ENCODE measurements around the gene GH2.
"Not testable (repeated sequence)": the region's sequence is repeated elsewhere in the genome, so short reads cannot be mapped to it uniquely, and the experiment has no call there.

Gene GH2

DNA sequence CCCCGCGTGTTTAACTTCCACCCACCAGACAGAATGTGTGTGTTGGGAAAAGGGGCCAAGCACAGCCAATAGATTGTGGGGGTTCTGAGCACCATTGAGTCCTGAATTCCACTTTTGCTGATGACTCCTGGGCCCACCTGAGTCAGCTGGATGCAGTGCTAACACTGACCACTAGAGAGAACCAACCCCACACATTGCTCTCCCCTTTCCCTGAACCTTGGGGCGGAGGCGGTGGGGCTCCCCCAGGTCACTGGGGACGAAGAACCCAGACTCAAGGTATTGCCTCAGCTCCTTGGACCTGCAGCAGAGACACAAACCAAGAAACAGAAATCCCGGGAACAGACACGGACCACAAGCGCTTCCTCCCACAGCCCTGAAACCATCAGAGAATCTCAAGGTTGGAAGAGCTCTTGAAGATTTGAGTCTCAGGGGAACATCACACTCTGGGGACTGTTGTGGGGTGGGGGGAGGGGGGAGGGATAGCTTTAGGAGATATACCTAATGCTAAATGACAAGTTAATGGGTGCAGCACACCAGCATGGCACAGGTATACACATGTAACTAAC is 7.6 kb downstream of the GH2 start:
- DNase-seq (ENCODE audit: low read depth in 3 of 3): not testable (repeated sequence)

DNA sequence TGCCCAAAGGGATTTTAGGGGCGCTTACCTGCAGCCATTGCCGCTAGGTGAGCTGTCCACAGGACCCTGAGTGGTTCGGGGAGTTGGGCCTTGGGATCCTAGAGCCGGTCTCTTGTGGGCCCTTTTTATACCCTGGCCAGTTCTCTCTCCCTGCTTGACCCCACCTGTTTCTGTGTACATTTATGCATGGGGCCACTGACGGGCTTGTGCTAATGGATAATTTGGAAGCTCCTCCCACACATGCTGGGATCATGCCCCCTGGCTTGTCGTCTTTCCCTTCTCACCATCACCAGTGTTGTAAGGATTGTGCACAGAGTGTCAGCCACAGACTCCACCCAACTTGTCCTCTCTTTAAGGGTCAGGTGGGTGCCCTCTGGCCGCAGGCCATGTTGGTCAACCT is 8.2 kb downstream of the GH2 start, which contains the start of gene CSH2:
Gene CSH2 (minus strand): TSS at position 101 of the 400 bp plus-strand sequence. CDS start 63 bp downstream, at position 38.
- not testable (repeated sequence) for DNase-seq (ENCODE audit: low read depth in 3 of 3)

- DNase-seq (ENCODE audit: low read depth in 3 of 3): not testable (repeated sequence)
These were observed 9.9 kb downstream of the GH2 start for GRCh38 chr17:63871646-63872365.

DNA sequence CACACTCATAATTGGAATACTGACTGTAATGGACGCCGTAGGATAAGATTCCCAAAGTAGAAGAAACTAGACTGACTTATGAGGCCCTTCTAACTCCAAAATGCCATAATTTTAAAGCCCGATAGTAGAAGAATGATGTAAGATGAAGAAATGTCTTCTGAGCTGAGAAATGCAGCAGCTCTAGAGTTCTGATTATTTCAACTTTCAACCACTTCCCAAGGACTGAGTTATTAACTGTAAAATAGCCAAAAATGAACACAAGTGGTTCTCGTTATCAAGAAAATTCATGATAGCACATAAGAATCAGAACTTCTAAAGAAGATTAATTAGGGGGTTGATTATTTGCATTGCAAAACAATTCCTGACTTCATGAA is 11.5 kb downstream of the GH2 start:
- DNase-seq (ENCODE audit: low read depth in 3 of 3): not testable (repeated sequence)

- DNase-seq (ENCODE audit: low read depth in 3 of 3): not testable (repeated sequence)
These were observed 12.1 kb downstream of the GH2 start for GRCh38 chr17:63869491-63870291.

DNA sequence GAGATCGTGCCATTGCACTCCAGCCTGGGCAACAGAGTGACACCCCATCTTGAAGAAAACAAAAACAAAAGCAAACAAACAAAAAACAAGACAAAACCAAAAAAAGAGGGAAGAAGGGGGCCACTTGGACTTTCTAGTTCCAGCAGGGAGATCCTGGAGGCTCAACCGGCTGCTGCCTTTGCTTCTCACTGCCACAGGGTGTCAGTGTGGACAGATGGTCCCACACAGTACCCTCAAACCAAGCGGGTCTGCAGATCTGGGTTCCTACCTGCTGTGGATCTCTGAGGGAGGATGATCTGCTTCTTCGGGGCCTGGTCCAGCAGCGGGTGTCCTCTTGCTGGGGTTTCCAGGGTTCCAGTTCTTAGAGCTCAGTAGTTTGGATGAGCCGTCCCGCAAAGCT is 15.1 kb downstream of the GH2 start:
- not testable (repeated sequence) for DNase-seq (ENCODE audit: low read depth in 3 of 3)

DNA sequence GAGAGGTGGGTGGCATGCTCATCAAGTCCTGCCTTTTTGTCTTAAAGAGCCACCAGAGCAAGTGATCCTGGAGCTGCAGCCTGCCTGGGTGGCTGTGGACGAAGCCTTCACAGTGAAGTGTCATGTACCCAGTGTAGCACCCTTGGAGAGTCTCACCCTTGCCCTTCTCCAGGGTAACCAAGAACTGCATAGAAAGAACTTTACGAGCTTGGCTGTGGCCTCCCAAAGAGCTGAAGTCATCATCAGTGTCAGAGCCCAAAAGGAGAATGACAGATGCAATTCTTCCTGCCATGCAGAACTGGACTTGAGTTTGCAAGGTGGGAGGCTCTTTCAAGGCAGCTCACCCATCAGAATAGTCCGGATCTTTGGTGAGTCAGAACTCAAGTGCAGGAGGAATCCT is 22.5 kb downstream of the GH2 start:
- DNase-seq (ENCODE audit: low read depth in 3 of 3): no peak

DNA sequence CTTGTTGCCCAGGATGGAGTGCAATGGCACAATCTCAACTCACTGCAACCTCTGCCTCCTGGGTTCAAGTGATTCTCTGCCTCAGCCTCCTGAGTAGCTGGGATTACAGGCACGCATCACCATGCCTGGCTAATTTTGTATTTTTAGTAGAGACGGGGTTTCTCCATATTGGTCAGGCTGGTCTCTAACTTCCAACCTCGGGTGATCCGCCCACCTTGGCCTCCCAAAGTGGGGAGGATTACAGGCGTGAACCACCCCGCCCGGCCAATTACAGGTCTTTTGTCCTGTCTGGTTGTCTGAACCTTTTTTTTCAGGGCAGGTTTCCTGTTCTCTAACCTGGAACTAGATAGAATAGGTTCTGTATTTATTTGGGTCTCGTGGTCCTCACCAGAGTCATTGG is 25.3 kb downstream of the GH2 start:
- not testable (repeated sequence) for DNase-seq (ENCODE audit: low read depth in 3 of 3)

DNA sequence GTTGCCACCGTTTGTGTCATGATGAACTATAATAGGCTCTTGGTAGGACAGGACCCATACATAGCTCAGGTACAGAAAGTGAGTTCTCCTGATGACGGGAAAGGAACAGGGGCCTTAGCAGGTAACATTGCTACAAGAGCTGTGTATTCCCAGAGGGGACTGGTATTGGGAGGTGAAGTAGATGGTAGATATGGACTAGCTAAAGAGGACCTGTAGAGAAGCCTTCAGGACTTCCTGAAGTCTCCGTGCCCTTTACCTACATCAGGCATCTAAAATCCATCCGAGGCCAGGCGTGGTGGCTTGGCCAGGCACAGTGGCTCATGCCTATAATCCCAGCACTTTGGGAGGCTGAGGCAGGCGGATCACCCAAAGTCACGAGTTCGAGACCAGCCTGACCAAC is 26.6 kb downstream of the GH2 start:
- no peak for DNase-seq (ENCODE audit: low read depth in 3 of 3)

DNA sequence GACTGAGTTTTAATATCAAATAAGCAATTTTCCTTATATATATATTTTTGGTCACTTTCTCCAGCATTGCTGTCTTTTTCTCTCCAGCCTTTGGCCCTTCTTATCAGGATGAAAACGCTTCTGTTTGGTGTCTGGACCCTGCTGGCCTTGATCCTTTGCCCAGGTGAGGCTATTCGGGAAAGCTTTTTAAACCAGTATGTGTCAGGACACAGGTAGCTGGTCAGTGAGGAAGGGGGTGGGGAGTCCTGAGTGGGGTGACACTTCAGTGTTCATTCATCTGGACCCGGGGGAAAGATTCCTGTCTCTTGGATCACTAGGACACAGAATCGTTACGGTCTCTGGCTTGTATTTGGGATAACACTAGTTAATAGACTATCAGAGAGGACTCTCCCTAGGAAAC is 27.0 kb downstream of the GH2 start:
- no peak for DNase-seq (ENCODE audit: low read depth in 3 of 3)

- no peak for DNase-seq (ENCODE audit: low read depth in 3 of 3)
These were observed 28.5 kb downstream of the GH2 start for GRCh38 chr17:63853260-63853659.

GRCh38 chr17:63850401-63850800 is 31.3 kb downstream of the GH2 start:
- DNase-seq (ENCODE audit: low read depth in 3 of 3): no peak

DNA sequence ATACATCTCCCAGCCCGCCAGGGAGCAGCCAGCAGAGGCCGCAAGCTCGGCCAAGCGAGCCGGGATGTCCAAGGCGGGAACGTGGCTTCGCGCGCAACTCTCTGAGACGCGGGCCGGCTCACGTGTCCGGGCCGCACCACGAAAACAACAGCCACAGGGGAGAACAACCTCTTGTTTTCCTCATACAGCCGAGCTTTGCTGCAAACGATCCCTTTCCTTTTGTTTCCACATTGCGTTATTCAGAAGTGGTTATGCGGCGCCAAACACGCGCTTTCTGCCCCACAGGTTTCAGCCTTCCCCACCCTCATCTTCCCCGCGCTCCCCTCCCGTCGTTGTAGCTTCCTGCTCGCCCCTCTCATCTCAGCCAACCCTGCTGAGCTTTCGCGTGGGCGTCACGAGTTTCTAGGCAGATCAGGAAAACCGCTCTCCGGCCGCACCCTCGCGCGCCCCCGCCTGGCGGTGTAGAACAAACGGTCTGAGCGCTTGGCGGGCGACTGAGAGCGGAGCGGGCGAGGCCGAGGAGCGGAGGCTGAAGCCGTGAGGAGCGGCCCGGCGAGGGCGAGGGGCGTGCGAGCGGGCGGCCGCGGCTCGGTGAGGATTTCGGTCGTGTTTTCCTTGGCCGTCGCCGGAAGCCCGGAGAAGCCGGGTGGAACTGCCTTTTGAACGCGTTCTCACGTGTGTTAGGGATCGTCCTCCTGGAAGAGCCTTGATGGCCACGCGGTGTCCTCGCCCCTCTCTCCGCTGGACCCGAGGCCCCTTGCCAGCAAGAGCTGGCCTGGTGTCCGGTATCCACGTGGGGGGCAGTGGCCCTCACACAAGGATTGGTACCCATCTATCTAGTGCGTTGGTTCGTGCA is 32.7 kb downstream of the GH2 start:
- peak; percentile 92 to 96 (median 93) for DNase-seq (ENCODE audit: low read depth in 3 of 3)

- no peak for DNase-seq (ENCODE audit: low read depth in 3 of 3)
These were observed 34.1 kb downstream of the GH2 start for GRCh38 chr17:63847525-63848249.

DNA sequence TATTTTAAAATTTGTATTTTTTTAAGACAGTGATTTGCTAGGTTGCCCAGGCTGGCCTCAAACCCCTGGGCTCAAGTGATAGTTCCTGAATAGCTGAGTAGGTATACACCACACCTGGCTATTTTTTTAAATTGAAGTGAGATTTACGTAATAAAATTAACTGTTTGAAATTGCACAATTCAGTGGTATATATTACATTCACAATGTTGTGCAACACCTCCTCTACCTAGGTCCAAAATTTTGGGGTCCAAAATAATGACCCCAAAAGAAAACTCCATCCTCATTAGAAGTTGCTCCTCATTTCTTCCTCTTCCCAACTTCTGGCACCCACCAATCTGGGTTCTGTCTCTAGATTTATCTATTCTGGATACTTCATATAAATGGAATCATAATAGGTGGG is 36.2 kb downstream of the GH2 start:
- DNase-seq (ENCODE audit: low read depth in 3 of 3): no peak

- DNase-seq (ENCODE audit: low read depth in 3 of 3): no peak
These were observed 37.6 kb downstream of the GH2 start for GRCh38 chr17:63843910-63844677.

DNA sequence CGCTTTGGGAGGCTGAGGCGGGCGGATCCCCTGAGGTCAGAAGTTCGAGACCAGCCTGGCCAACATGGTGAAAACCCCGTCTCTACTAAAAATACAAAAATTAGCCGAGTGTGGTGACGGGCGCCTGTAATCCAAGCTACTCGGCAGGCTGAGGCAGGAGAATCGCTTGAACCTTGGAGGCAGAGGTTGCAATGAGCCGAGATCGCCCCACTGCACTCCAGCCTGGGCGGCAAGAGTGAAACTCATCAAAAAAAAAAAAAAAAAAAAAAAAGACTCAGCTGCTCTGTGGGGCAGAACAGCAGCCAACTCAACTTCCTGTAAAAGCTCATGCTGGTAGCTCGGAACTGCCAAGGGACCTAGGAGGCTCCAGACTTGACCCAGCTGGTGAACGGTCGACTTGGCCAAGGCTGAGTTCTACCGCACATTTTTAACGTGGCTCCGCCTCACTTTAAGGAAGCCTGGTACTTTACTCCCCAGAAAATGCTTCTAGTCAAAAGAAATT is 38.3 kb downstream of the GH2 start:
- not testable (repeated sequence) for DNase-seq (ENCODE audit: low read depth in 3 of 3)

GRCh38 chr17:63842540-63843386 is 39.0 kb downstream of the GH2 start, which contains the start of gene SMARCD2:
Gene SMARCD2 (minus strand): TSS chr17:63842685. CDS start chr17:63842674, 11 bp downstream.
- peak; percentile 98 to 99 (median 98) for DNase-seq (ENCODE audit: low read depth in 3 of 3)

- no peak for DNase-seq (ENCODE audit: low read depth in 3 of 3)
These were observed 39.6 kb downstream of the GH2 start for GRCh38 chr17:63842173-63842539.

All from stimulated activated CD4-positive, alpha-beta T cell treated with anti-CD3 and anti-CD28 coated beads, TNF-alpha, amount 100 ng/mL, for 4 hours (primary cell).